Measurements from ENCODE around the gene IFT22.
A peak's percentile ranks its signal among the peaks of the same experiment; 100 is the strongest.
"Not testable (repeated sequence)": the region's sequence is repeated elsewhere in the genome, so short reads cannot be mapped to it uniquely, and the experiment has no call there.

Gene IFT22

GRCh38 chr7:101308245-101309085 is 13.1 kb downstream of the IFT22 start:
- DNase-seq, result no peak

DNA sequence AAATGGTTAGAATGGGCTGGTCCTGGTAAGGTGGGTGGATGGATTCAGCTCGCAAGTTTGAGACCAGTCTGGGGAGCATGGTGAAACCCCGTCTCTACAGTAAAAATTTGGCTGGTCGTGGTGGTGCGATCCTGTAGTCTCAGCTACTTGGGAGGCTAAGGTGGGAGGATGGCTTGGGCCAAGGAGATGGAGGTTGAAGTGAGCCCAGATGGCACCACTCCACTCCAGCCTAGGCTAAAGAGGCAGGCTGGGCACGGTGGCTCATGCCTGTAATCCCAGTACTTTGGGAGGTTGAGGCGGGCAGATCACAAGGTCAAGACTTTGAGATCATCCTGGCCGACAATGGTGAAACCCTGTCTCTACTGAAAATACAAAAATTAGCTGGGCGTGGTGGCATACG is 15.3 kb downstream of the IFT22 start:
- no peak for DNase-seq

GRCh38 chr7:101303102-101303701 is 18.4 kb downstream of the IFT22 start:
- DNase-seq, result no peak

DNA sequence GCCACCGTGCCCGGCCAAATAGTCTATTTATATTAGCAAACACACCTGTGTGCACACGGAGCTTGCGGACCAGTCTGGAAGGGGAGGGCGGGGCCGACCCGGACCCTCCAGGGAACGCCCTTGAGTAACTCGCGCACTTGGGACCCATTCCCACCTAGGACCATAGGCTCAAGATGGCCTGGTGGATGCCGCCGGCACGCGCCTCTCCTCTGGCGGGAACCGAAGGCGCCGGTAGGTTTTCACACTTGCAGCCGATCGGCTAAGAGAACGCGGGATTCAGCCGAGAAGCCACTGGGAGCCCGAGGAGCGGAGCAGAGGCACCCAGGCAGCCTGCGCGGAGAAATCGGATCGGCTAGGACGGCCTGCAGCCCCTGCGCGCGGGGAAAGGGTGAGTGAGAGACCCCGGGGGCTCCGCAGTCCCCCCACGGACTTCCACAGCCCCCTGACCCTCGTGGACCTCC is 18.9 kb downstream of the IFT22 start:
- DNase-seq, result no peak

GRCh38 chr7:101300465-101301376 is 20.9 kb downstream of the IFT22 start:
- DNase-seq, result no peak

DNA sequence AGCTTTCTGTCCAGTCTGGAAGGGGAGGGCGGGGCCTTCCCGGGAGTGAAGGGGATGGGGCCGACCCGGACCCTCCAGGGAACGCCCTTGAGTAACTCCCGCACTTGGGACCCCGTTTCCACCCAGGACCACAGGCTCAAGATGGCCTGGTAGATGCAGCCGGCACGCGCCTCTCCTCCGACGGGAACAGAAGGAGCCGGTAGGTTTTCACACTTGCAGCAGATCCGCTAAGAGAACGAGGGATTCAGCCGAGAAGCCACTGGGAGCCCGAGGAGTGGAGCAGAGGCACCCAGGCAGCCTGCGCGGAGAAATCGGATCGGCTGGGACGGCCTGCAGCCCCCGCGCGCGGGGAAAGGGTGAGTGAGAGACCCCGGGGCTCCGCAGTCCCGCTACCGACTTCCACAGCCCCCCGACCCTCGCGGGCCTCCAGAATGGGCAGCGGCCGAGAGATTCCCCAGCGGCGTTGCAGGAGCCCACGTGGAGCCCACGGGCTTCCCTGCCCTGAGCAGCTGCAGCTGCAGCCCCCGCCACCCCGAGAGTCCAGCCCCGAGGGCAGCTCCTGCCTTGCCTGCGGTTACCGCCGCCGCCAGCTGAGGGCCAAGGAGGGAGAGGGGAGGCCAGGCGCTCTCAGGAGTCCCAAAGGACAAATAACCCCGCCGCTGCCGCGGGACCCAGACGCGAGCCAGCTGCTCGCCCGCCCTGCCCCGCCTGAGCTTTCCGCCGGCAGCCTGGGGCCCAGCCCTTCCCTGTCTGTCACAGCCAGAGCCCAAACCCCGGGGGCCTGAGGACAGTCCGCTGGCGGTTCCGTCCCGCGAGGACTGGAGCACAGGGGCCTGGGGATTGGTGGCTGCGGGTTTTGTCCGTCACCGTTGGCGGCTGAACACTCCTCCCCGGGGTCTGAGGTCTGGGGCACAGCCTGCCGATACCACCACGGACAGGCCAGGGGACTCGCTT is 21.8 kb downstream of the IFT22 start:
- DNase-seq, result no peak

DNA sequence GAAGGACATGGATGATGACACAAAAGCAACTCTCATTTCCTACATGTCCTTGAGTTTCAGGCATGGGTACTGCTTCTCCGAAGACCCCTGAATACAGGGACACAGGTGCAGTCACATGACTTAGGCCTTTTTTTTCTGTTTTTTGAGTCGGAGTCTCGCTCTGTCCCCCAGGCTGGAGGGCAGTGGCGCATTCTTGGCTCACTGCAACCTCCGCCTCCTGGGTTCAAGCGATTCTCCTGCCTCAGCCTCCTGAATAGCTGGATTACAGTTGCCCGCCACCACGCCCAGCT is 26.8 kb downstream of the IFT22 start:
- no peak for DNase-seq

GRCh38 chr7:101294039-101294831 is 27.4 kb downstream of the IFT22 start:
- no peak for DNase-seq

DNA sequence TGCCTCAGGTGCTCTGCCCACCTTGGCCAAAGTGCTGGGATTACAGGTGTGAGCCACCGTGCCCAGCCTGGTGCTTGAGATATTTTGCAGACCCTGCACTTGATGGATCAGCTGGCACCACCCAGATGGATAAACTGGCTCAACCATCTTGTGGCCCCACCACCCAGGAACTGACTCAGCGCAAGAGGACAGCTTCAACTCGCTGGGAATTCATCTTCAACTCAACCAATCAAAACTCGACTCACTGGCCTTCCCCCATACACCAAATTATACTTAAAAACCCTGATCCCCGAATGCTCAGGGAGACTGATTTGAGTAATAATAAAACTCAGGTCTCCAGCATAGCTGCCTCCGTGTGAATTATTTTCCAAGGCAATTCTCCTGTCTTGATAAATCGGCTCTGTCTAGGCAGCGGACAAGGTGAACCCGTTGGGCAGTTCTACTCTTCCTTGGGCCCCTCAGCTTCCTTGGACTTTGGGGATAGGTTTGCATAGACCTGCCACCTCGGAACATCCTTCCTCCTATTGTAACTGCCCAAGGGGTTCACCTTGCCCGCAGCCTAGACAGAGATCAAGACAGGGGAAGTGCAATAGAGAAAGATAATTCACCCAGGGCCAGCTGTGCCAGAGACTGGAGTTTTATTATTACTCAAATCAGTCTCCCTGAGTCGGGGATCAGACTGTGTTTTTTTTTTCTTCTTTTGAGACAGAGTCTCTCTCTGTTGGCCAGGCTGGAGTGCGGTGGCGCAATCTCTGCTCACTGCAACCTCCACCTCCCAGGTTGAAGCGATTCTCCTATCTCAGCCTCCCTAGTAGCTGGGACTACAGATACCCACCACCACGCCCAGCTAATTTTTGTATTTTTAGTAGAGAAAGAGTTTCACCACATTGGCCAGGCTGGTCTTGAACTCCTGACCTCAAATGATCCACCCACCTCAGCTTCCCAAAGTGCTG is 28.3 kb downstream of the IFT22 start:
- not testable (repeated sequence) for DNase-seq

DNA sequence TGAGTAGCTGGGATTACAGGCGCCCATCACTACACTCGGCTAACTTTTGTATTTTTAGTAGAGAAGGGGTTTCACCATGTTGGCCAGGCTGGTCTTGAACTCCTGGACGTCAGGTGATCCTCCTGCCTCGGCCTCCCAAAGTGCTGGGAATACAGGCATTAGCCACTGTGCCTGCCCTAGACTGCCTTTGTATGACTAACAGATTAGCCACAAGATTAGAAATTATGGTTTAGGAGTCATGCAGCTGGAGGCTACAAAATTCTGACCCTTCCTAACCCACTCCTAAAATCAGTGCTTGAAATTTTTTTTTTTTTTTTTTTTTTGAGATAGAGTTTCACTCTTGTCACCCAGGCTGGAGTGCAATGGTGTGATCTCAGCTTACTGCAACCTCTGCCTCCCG is 29.0 kb downstream of the IFT22 start:
- DNase-seq, result not testable (repeated sequence)

GRCh38 chr7:101290186-101291037 is 31.2 kb downstream of the IFT22 start:
- DNase-seq, result peak; percentile 32

DNA sequence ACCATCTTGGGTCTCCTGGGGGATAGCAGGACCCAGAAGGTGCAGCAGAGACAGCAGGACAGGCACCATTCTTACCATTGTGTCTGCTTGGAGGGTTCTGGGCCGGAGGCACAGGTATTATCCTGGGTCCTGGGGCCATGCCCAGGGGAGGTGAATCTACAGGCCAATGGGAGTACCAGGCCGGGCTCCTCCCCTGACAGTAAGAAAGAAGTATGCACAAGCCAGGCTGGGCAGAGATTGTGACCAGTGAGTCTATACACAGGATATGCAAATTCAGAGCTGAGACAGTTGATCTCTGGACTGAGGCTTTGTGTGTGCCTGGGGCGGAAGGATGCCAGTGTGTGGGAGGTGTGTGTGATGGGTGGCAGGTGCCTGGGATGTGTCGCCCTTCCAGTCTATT is 31.9 kb downstream of the IFT22 start:
- not testable (repeated sequence) for DNase-seq

- no peak for DNase-seq
Measured at GRCh38 chr7:101288439-101288838, 33.2 kb downstream of the IFT22 start.

- DNase-seq, result no peak
Measured at GRCh38 chr7:101287032-101287431, 34.6 kb downstream of the IFT22 start.

GRCh38 chr7:101285880-101286279 is 35.7 kb downstream of the IFT22 start:
- DNase-seq, result not testable (repeated sequence)

DNA sequence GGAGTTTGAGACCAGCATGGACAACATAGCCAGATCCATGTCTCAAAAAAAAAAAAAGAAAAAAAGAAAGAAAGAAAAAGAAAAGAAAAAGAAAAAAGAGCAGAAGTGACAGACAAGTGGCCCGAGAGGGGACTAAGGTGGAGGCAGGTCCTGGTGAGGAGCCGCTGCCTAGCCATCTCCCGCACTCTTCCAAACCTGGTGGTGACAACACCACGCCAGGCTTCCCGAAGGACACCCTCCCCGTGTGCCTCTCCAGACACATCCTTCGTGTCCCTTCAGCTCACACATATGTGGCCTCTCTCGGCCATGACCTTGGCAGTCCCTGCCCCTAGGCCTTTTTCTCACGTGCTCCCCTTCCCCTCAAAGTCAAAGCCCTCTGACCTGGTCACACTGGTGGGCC is 36.4 kb downstream of the IFT22 start:
- DNase-seq, result no peak

GRCh38 chr7:101280912-101281311 is 40.7 kb downstream of the IFT22 start:
- not testable (repeated sequence) for DNase-seq

DNA sequence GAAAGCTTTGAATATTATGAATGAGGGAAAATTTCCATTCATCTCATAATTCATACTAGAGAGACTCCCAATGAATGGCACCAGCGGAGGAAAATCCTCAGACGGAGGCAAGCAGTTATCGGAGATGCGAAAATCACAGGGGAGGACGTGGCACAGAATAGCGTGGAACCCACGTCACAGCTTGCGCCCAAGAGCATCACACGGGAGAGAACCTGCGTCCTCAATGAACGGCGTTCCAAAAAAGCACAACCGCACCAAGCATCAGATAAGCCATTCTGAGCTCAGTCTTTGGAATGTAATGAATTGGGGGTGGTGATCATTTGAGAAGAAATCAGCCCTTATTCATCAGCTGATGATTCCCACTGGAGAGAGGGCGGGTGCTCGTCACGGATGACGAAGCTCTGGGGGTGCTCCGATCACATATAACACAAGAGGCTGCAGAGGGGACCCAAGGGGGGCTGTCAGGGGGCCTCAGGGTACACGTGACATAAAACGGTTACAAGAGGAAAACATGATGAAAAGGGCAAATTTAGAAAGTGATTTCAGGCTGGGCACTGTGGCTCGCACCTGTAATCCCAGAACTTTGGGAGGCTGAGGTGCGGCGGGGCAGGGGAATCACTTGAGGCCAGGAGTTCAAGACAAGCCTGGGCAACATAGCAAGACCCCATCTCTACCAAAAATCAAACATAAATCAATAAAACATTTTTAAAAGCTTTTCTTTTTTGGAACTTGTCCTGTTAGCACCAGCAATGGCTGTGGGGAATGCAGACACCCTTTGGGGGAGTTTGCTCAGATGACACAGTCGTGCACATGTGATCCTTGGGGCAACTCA is 42.9 kb downstream of the IFT22 start:
- DNase-seq, result no peak
